Myocyte (in vitro differentiated cells): ENCODE measurements around the gene HS3ST3B1. TPM values are rescaled to one million over a fixed set of nuclear protein-coding genes. Genes with fewer than 3 reads are reported as not detected.

Experiments used
- DNase-seq: peaks from one replicate; pipeline ENCODE4 v3.0.0-alpha.2; 2012; ENCODE audit warnings: low read depth
- polyA plus RNA-seq: library from polyadenylated mRNA; unstranded; fragments of >200 nt; gene quantifications from one replicate; pipeline ENCODE4 v1.2.1, GENCODE V29; 2012; ENCODE audit warnings: missing spikeins
- total RNA-seq: library from RNA; depleted of rRNA; stranded (reverse); fragments of >200 nt; gene quantifications from 2 replicates; pipeline ENCODE4 v1.2.3, GENCODE V29; 2014

Gene HS3ST3B1
- total RNA-seq, result 4.5 and 6.0 TPM in 2 replicates
- polyA plus RNA-seq, result 1.3 TPM

GRCh38 chr17:14300575-14301278 is at the start of gene HS3ST3B1:
TSS of gene HS3ST3B1 (plus strand) at chr17:14301081. CDS start at chr17:14301519, 438 bp downstream.
- peak; percentile 100 for DNase-seq

- no peak for DNase-seq
These were observed 39.5 kb upstream of the HS3ST3B1 start for GRCh38 chr17:14261406-14261805.

- DNase-seq, result no peak
These were observed 32.6 kb upstream of the HS3ST3B1 start for GRCh38 chr17:14268264-14268663.

- DNase-seq, result no peak
These were observed 31.4 kb upstream of the HS3ST3B1 start for GRCh38 chr17:14269473-14269872.

GRCh38 chr17:14270508-14270907 is 30.4 kb upstream of the HS3ST3B1 start:
- DNase-seq, result no peak

- no peak for DNase-seq
These were observed 24.2 kb upstream of the HS3ST3B1 start for GRCh38 chr17:14276535-14277250.

GRCh38 chr17:14281530-14281929 is 19.4 kb upstream of the HS3ST3B1 start:
- DNase-seq, result no peak

GRCh38 chr17:14282726-14283125 is 18.2 kb upstream of the HS3ST3B1 start:
- DNase-seq, result no peak

GRCh38 chr17:14289162-14289561 is 11.7 kb upstream of the HS3ST3B1 start:
- DNase-seq, result no peak

- no peak for DNase-seq
These were observed 6.0 kb upstream of the HS3ST3B1 start for GRCh38 chr17:14294876-14295275.

GRCh38 chr17:14295676-14296075 is 5.2 kb upstream of the HS3ST3B1 start:
- DNase-seq, result no peak

- no peak for DNase-seq
These were observed 4.5 kb upstream of the HS3ST3B1 start for GRCh38 chr17:14296166-14296910.

- DNase-seq, result peak; percentile 79
These were observed 3.6 kb upstream of the HS3ST3B1 start for GRCh38 chr17:14297161-14297851.

GRCh38 chr17:14298221-14298946 is 2.5 kb upstream of the HS3ST3B1 start:
- DNase-seq, result no peak

GRCh38 chr17:14298947-14299279 is 2.0 kb upstream of the HS3ST3B1 start:
- no peak for DNase-seq

- DNase-seq, result no peak
These were observed 1.4 kb upstream of the HS3ST3B1 start for GRCh38 chr17:14299280-14300141.

- DNase-seq, result no peak
These were observed 604 bp downstream of the HS3ST3B1 start for GRCh38 chr17:14301279-14302090.

GRCh38 chr17:14302091-14302430 is 1.2 kb downstream of the HS3ST3B1 start:
- peak; percentile 73 for DNase-seq
